ENCODE data around the gene FLVCR2.

- TF ChIP-seq EZH2 (IDR thresholded peaks at IDR 0.05; ENCODE audit: insufficient read depth, poor library complexity, severe bottlenecking) (no peak), EZH2phosphoT487 (IDR thresholded peaks at IDR 0.05; ENCODE audit: insufficient read depth, low read depth) (no peak)
These were observed 95.1 kb downstream of the FLVCR2 start for GRCh38 chr14:75673345-75674035.

Measured in GM23248 (cell line).